GM12878 (cell line): ENCODE data around the gene FURIN. TPM values are rescaled to one million over a fixed set of nuclear protein-coding genes. Genes with fewer than 3 reads are reported as not detected.

ENCODE experiments used
- ATAC-seq: fragments of 200-7000 bp; cut with Tn5 transposase; 3 replicates; pipeline ENCODE4 v1.9.1; 2020; ENCODE audit warnings: mild to moderate bottlenecking, moderate library complexity
- BruUV-seq: library from RNA; stranded (reverse); fragments of 400-500 nt; replicated peaks from 2 replicates; lab custom pipeline; 2021; lab: Mats Ljungman, UMichigan
- CTCF ChIA-PET: fragments of 300-600 bp; sonication (Branson Sonifier 250); formaldehyde crosslinking; extraction: SDS; loops from one replicate; lab custom pipeline; 2021; ENCODE audit warnings: inconsistent platforms; lab: Yijun Ruan, JAX
- POLR2A ChIA-PET: fragments of 350-600 bp; formaldehyde crosslinking; extraction: SDS; loops from one replicate; lab custom pipeline; 2021; ENCODE audit warnings: inconsistent platforms; lab: Charles Lee
- RAD21 ChIA-PET: fragments of 300-600 bp; sonication (Branson Sonifier 250); formaldehyde crosslinking; loops from one replicate; lab custom pipeline; 2023; ENCODE audit warnings: antibody characterized with exemption; ENCODE audit not compliant: unreplicated experiment; lab: Charles Lee
- SMC1A ChIA-PET: fragments of 300-600 bp; sonication (Branson Sonifier 250); formaldehyde crosslinking; loops from one replicate; lab custom pipeline; 2023; ENCODE audit not compliant: unreplicated experiment, uncharacterized antibody; lab: Charles Lee
- DNase-seq: peaks from one replicate; pipeline ENCODE4 v3.0.0-alpha.2; 2011; ENCODE audit warnings: low read depth, low spot score
- FAIRE-seq: peaks from 3 replicates; lab custom pipeline; 2011; peaks lifted over from hg19 to GRCh38; lab: Jason Lieb, UNC
- H2AFZ ChIP-seq: 2 replicates; pipeline ENCODE4 v1.6.0; 2011; ENCODE audit warnings: low read depth, low read length, control low read depth; ENCODE audit not compliant: control insufficient read depth
- H3K27ac ChIP-seq: 2 replicates; pipeline ENCODE4 v1.5.1; 2011; ENCODE audit warnings: control low read depth; ENCODE audit not compliant: control insufficient read depth, insufficient read depth
- H3K27me3 ChIP-seq, 2 experiments: replicated peaks in 1 of 2; 2 replicates each; pipeline versions ENCODE4 v1.6.0 to v1.6.1; 2011; ENCODE audit warnings: low read length in 1 of 2; ENCODE audit not compliant: control insufficient read depth in 2 of 2, insufficient read depth in 2 of 2
- H3K36me3 ChIP-seq, 2 experiments: 2 replicates each; pipeline ENCODE4 v1.5.1; 2011; ENCODE audit warnings: low read length in 1 of 2; ENCODE audit not compliant: control insufficient read depth in 2 of 2, insufficient read depth in 2 of 2
- H3K4me1 ChIP-seq: 2 replicates; pipeline ENCODE4 v1.6.1; 2011; ENCODE audit warnings: mild to moderate bottlenecking, low read length, moderate library complexity, mixed read lengths; ENCODE audit not compliant: control insufficient read depth, insufficient read depth
- H3K4me2 ChIP-seq: 2 replicates; pipeline ENCODE4 v1.6.0; 2011; ENCODE audit warnings: control low read depth; ENCODE audit not compliant: control insufficient read depth, insufficient read depth
- H3K4me3 ChIP-seq: fragments of 200-600 bp; sonication (generic); 2 replicates; pipeline ENCODE4 v1.5.1; 2016
- H3K79me2 ChIP-seq: 2 replicates; pipeline ENCODE4 v1.6.0; 2011; ENCODE audit warnings: low read length; ENCODE audit not compliant: control insufficient read depth, insufficient read depth
- H3K9ac ChIP-seq: 2 replicates; pipeline ENCODE4 v1.8.0; 2011; ENCODE audit warnings: low read length, control low read depth, mixed read lengths; ENCODE audit not compliant: control insufficient read depth, insufficient read depth
- H3K9me3 ChIP-seq: replicated peaks from 3 replicates; pipeline ENCODE4 v1.5.1; 2011; ENCODE audit warnings: mild to moderate bottlenecking, low read length; ENCODE audit not compliant: control insufficient read depth, insufficient read depth
- H4K20me1 ChIP-seq: 2 replicates; pipeline ENCODE4 v1.6.0; 2011; ENCODE audit not compliant: control insufficient read depth, insufficient read depth
- BHLHE40 ChIP-seq, 2 experiments: fragments of 450-650 bp in 1 of 2; IDR thresholded peaks; 2 replicates each; pipeline ENCODE4 v1.6.1; 2011 to 2017; ENCODE audit warnings: low read depth in 2 of 2, borderline replicate concordance in 1 of 2, improper control_type of control experiment in 1 of 2, low read length in 1 of 2, mild to moderate bottlenecking in 1 of 2
- CHD4 ChIP-seq: fragments of 200-600 bp; sonication (generic); IDR thresholded peaks from 2 replicates; pipeline ENCODE4 v1.6.1; 2016; ENCODE audit warnings: mild to moderate bottlenecking
- CREM ChIP-seq: IDR thresholded peaks from 2 replicates; pipeline ENCODE4 v1.6.1; 2014; ENCODE audit warnings: antibody characterized with exemption, low read depth
- EED ChIP-seq: sonication (generic); IDR thresholded peaks from 2 replicates; pipeline ENCODE4 v1.6.1; 2016; ENCODE audit warnings: antibody characterized with exemption, low read depth
- IKZF1 ChIP-seq: fragments of 450-650 bp; conservative IDR thresholded peaks from 2 replicates; pipeline ENCODE4 v1.6.1; 2017; ENCODE audit warnings: antibody characterized with exemption, mild to moderate bottlenecking
- JUND ChIP-seq: IDR thresholded peaks from 2 replicates; pipeline ENCODE4 v1.6.1; 2012; ENCODE audit warnings: low read depth, mild to moderate bottlenecking, low read length, improper control_type of control experiment, moderate library complexity
- MTA2 ChIP-seq: fragments of 450-650 bp; IDR thresholded peaks from 2 replicates; pipeline ENCODE4 v1.6.1; 2016; ENCODE audit warnings: low read depth, mild to moderate bottlenecking, moderate library complexity
- MTA3 ChIP-seq: IDR thresholded peaks from 2 replicates; pipeline ENCODE4 v1.6.1; 2012; ENCODE audit warnings: low read length, inconsistent platforms, borderline replicate concordance
- NBN ChIP-seq: fragments of 450-650 bp; IDR thresholded peaks from 2 replicates; pipeline ENCODE4 v1.6.1; 2016
- NR2C2 ChIP-seq: IDR thresholded peaks from 2 replicates; pipeline ENCODE4 v1.6.1; 2011; ENCODE audit warnings: borderline replicate concordance, low read depth; ENCODE audit not compliant: control insufficient read depth, insufficient read length
- RB1 ChIP-seq: fragments of 450-650 bp; formaldehyde crosslinking; IDR thresholded peaks from 2 replicates; pipeline ENCODE4 v1.6.1; 2017; ENCODE audit warnings: mild to moderate bottlenecking, borderline replicate concordance
- RELA ChIP-seq: fragments of 450-650 bp; IDR thresholded peaks from 2 replicates; pipeline ENCODE4 v1.8.0; 2014; ENCODE audit warnings: borderline replicate concordance; ENCODE audit not compliant: partially characterized antibody
- RELB ChIP-seq: fragments of 450-650 bp; IDR thresholded peaks from 2 replicates; pipeline ENCODE4 v1.6.1; 2017; ENCODE audit warnings: low read depth, mild to moderate bottlenecking, moderate library complexity
- SP1 ChIP-seq: IDR thresholded peaks from one replicate; pipeline ENCODE4 v1.6.1; 2011; ENCODE audit warnings: low read depth, low read length
- WRNIP1 ChIP-seq: IDR thresholded peaks from 2 replicates; pipeline ENCODE4 v1.6.1; 2011; ENCODE audit warnings: low read depth, low read length, improper control_type of control experiment, borderline replicate concordance
- ZNF622 ChIP-seq: fragments of 450-650 bp; IDR thresholded peaks from 2 replicates; pipeline ENCODE4 v1.6.1; 2017; ENCODE audit warnings: mild to moderate bottlenecking, inconsistent platforms
- WGBS: methylation state at CpG from one replicate; pipeline ENCODE4 v1.1.6; 2016; ENCODE audit warnings: low lambda C conversion rate; ENCODE audit not compliant: insufficient replicate concordance, insufficient coverage; ENCODE audit errors: missing lambda C conversion rate; 5-methylcytosine and 5-hydroxymethylcytosine counted together
- in situ Hi-C: fragments of 300-500 bp; cut with MboI; formaldehyde crosslinking; loops from 9 replicates; pipeline ENCODE4 v1.14.3; 2018; ENCODE audit warnings: mixed read lengths
- intact Hi-C: fragments of 100-400 bp; cut with micrococcal nuclease; formaldehyde crosslinking; loops from one replicate; pipeline ENCODE4 v1.14.2; 2022; ENCODE audit not compliant: unreplicated experiment
- polyA plus RNA-seq, 11 experiments: library from polyadenylated mRNA; depleted of rRNA in 4 of 11; unstranded in 6 of 11; stranded (reverse) in 5 of 11; fragments of >200 nt; fragmentation: Nextera tagmentation in 4 of 11; fragmentation: Illumina TruSeq in 1 of 11; extraction: Ambion mirVana in 4 of 11; extraction: Trizol in 1 of 11; gene quantifications; 1 replicate in 1 of 11; 2 replicates in 10 of 11; pipeline versions ENCODE4 v1.2.1 to v1.2.3, GENCODE V29; 2011 to 2016; ENCODE audit warnings: inconsistent platforms in 2 of 11, missing spikeins in 2 of 11, low read depth in 1 of 11
- total RNA-seq, 4 experiments: library from RNA; depleted of rRNA in 3 of 4; stranded (reverse); fragments of >200 nt in 3 of 4; fragmentation: Illumina TruSeq in 1 of 4; extraction: Trizol in 1 of 4; gene quantifications; 2 replicates each; pipeline versions ENCODE4 v1.2.1 to v1.2.3, GENCODE V29; 2013 to 2021

Gene FURIN
- total and polyA plus RNA-seq, 10 of the 15 experiments (the other 5 are each of a cell fraction or from before 2014, with no cell fraction given): 0.47 to 39.9 (median 8.0) TPM

DNA sequence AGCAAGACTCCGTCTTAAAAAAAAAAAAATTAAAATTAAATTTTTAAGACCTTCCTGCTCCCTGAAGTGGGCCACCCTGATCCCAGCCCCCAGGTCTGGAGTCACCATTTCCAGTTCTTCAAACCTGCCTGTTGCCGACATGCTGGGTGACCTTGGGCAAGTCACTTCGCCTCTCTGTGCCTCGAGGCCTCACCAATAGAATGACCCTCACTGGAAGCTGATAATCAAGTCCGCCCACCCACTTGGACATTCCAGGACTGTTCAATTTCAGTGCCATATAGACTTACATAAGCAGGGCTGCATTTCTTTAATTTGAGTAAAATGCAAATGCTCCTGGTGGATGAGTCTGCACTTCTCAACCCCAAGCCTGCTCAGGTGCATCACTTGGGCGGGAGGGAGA is 39.3 kb upstream of the FURIN start:
- WGBS: 74% methylated on average over 6 of the region's 6 CpGs
- FAIRE-seq (no peak), DNase-seq (no peak), ATAC-seq (no peak)
- Histone ChIP-seq H3K4me3 (no peak overlapping the region), H3K27ac (no peak overlapping the region), H3K27me3 (no peaks in the 10 kb centered on the region), H3K4me2 (no peak overlapping the region), H3K79me2 (no peaks in the 10 kb centered on the region), H2AFZ (no peak overlapping the region), H4K20me1 (no peaks in the 10 kb centered on the region), H3K9ac (no peak overlapping the region), H3K36me3 (no peaks in the 10 kb centered on the region), H3K9me3 (no peaks in the 10 kb centered on the region; the same call in 2 of the 3 replicates), H3K4me1 (peaks cover 9% of the 10 kb centered on the region)
- intact Hi-C loops: no loop called here
- no TSS peak for BruUV-seq
- POLR2A ChIA-PET: interaction anchor here (0.9 to 2.7 kb wide), 3 partner anchors 11 to 85 kb away, joined by 3 to 14 read pairs (median 4); no protein-coding TSS in a partner anchor
- SMC1A ChIA-PET: interaction anchor here (0.6 to 1.9 kb wide), 5 partner anchors 11 to 41 kb away, joined by 3 to 10 read pairs (median 4); no protein-coding TSS in a partner anchor
- in situ Hi-C loops: no loop called here
- RAD21 ChIA-PET: interaction anchor here (1.4 to 1.5 kb wide), 2 partner anchors 11 to 19 kb away, joined by 3 to 7 read pairs; no protein-coding TSS in a partner anchor
- CTCF ChIA-PET: interaction anchor here (1.4 to 1.7 kb wide), 2 partner anchors 11 to 57 kb away, joined by 6 to 7 read pairs; no protein-coding TSS in a partner anchor
- no peak for TF ChIP-seq WRNIP1
- TF ChIP-seq CHD4: no peak
- no peak for TF ChIP-seq NR2C2
- no peak for TF ChIP-seq RB1

DNA sequence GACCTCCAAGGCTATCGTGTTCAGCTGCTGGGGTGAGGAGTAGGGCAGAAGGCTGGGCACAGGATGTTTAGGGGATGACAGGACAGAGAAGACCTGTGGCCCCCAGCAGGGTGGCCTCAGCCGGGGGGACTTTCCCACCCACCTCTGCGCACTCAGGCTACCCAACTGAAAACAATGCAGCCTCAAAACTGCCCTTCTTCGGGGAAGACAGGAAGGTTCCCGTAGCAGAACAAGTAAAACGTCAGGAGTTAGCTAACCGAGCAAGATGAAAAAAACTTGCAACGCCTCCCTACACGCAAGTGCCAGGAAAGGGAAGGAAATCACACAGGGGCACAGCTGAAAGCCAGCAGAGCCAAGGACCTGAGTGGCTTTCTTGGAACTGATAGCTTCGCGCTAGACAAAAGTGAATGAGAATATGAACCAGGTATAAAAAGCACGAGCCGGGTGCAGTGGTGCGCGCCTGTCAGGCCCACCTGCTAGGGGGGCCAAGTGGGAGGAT is 38.4 kb upstream of the FURIN start:
- BruUV-seq: no TSS peak
- intact Hi-C loops: loop anchor here (5.0 kb wide), 1 partner anchor 42 kb away; no protein-coding TSS in a partner anchor
- in situ Hi-C loops: no loop called here
- H4K20me1 ChIP-seq: no peaks in the 10 kb centered on the region
- H2AFZ ChIP-seq: peak overlapping the region; percentile 79
- peak overlapping the region; percentile 15; the same call in 1 of the 2 replicates for H3K9ac ChIP-seq
- ATAC-seq (peak; percentile 96), DNase-seq (no peak), FAIRE-seq (peak; percentile 41)
- WGBS: 3% methylated on average over 15 of the region's 15 CpGs
- peak overlapping the region; percentile 18; the same call in 1 of the 2 replicates for H3K27ac ChIP-seq
- H3K27me3 ChIP-seq: no peaks in the 10 kb centered on the region
- POLR2A ChIA-PET: interaction anchor here (0.8 to 2.7 kb wide), 8 partner anchors 10 to 84 kb away, joined by 3 to 14 read pairs (median 3); no protein-coding TSS in a partner anchor
- SMC1A ChIA-PET: interaction anchor here (0.7 to 2.0 kb wide), 12 partner anchors 8 to 144 kb away, joined by 3 to 13 read pairs (median 4); no protein-coding TSS in a partner anchor
- H3K4me3 ChIP-seq: peak overlapping the region; percentile 47; the same call in 1 of the 2 replicates
- CTCF ChIA-PET: interaction anchor here (1.0 to 1.9 kb wide), 4 partner anchors 10 to 104 kb away, joined by 5 to 7 read pairs (median 6); no protein-coding TSS in a partner anchor
- peak overlapping the region; percentile 83 for H3K4me2 ChIP-seq
- H3K36me3 ChIP-seq: no peaks in the 10 kb centered on the region
- no peaks in the 10 kb centered on the region for H3K79me2 ChIP-seq
- RAD21 ChIA-PET: interaction anchor here (0.7 to 1.5 kb wide), 7 partner anchors 10 to 103 kb away, joined by 3 to 7 read pairs (median 3); no protein-coding TSS in a partner anchor
- peaks cover 9% of the 10 kb centered on the region for H3K4me1 ChIP-seq
- no peaks in the 10 kb centered on the region; the same call in 2 of the 3 replicates for H3K9me3 ChIP-seq
- TF ChIP-seq MTA3 (no peak), BHLHE40 (IDR thresholded peaks at IDR 0.05; ENCODE audit: borderline replicate concordance in 1 of 2, low read depth in 2 of 2, low read length in 1 of 2) (peak in 1 of 2 experiments; percentile 21; a peak in 1 of 4 replicates), JUND (no peak), RELB (peak; percentile 64), IKZF1 (peak; percentile 54; the same call in 1 of the 2 replicates), RELA (peak; percentile 78), SP1 (peak; percentile 31), CREM (0 out of 2 replicates have a peak, but pooled peaks have one; percentile 10), EED (peak; percentile 52), NBN (peak; percentile 48; the same call in 1 of the 2 replicates), ZNF622 (no peak), MTA2 (peak; percentile 30; the same call in 1 of the 2 replicates)
